ENCODE results near the gene PDS5B. TPM values are rescaled to one million over a fixed set of nuclear protein-coding genes. Genes with fewer than 3 reads are reported as not detected.

Gene PDS5B
- total RNA-seq, 1 donor from 2014 or later = 49.0 TPM

DNA sequence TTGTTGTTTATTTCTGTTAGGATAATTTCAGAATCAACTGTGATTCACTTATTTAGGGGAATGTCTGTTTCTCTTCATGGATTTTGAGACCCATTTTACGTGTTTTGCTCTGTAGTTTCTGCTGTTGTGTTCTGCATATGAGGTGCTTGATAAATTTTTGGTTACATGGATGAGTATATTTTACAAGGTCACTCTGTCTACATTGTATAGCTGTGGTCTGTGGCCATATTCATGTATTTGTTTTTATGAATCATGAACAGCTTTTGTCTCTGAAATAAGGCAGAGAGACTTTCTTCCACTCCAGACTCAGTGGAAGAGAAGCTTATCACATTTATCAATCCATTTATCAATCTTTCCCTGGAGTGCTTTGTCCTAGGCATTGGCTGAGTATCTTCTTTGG lies 56.6 kb downstream of the PDS5B start:
- peaks cover 25% of the 10 kb centered on the region for H3K4me1 Mint-ChIP-seq (ENCODE audit: low read depth)
- H3K27ac Mint-ChIP-seq (ENCODE audit: unreplicated experiment) = no peak overlapping the region

DNA sequence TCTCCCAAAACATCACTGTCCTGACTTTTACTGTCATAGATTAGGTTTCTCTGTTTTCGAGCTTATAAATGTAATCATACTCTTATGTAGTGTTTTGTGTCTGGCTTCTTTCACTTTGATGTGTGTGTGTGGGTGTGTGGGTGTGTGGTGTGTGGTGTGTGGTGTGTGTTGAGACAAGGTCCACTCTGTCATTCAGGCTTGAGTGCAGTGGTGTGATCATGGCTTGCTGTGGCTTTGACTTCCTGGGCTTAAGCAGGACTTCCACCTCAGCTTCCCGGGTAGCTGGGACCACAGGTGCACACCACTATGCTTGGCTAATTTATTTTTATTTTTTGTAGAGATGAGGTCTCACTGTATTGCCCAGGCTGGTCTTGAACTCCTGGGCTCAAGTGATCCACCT lies 59.6 kb downstream of the PDS5B start:
- Mint-ChIP-seq H3K4me1 (ENCODE audit: low read depth) (peaks cover 30% of the 10 kb centered on the region), H3K4me3 (ENCODE audit: unreplicated experiment) (no peak overlapping the region), H3K27me3 (ENCODE audit: low read depth) (no peaks in the 10 kb centered on the region), H3K9me3 (ENCODE audit: low read depth) (no peaks in the 10 kb centered on the region), H3K36me3 (ENCODE audit: low read depth) (no peaks in the 10 kb centered on the region), H3K27ac (ENCODE audit: unreplicated experiment) (no peak overlapping the region)
- TF ChIP-seq, protein P1, sequence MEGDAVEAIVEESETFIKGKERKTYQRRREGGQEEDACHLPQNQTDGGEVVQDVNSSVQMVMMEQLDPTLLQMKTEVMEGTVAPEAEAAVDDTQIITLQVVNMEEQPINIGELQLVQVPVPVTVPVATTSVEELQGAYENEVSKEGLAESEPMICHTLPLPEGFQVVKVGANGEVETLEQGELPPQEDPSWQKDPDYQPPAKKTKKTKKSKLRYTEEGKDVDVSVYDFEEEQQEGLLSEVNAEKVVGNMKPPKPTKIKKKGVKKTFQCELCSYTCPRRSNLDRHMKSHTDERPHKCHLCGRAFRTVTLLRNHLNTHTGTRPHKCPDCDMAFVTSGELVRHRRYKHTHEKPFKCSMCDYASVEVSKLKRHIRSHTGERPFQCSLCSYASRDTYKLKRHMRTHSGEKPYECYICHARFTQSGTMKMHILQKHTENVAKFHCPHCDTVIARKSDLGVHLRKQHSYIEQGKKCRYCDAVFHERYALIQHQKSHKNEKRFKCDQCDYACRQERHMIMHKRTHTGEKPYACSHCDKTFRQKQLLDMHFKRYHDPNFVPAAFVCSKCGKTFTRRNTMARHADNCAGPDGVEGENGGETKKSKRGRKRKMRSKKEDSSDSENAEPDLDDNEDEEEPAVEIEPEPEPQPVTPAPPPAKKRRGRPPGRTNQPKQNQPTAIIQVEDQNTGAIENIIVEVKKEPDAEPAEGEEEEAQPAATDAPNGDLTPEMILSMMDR (IDR thresholded peaks at IDR 0.05) = no peak
- DNase-seq (ENCODE audit: low spot score) = no peak

More for the DNA sequence above, 56.6 kb downstream of the PDS5B start:
- H3K36me3 Mint-ChIP-seq (ENCODE audit: low read depth) = no peaks in the 10 kb centered on the region
- no peaks in the 10 kb centered on the region for H3K9me3 Mint-ChIP-seq (ENCODE audit: low read depth)
- no peak for DNase-seq (ENCODE audit: low spot score)
- H3K27me3 Mint-ChIP-seq (ENCODE audit: low read depth) = no peaks in the 10 kb centered on the region
- no peak overlapping the region for H3K4me3 Mint-ChIP-seq (ENCODE audit: unreplicated experiment)
- TF ChIP-seq, protein P1 (IDR thresholded peaks at IDR 0.05) = no peak

DNA sequence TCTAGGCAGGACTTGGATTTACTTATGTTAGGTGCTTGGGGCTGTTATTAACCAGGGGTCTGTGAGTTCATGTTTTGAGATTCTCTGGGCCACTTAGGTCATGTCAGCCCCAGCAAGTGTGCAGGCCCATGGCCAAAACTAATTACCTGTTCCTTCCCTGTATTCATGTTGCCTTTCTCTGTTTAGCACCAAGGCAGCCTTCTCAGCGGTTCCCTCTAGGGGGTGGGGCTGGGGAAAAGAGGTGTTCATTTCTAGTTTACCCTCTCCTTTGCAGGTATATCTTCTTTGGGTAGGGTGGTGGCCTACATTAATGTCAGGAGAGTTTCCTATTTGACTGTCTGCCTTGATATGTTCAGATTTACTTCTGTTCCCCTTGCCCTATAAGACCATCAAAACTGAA lies 61.7 kb downstream of the PDS5B start:
- TF ChIP-seq, protein P1 (IDR thresholded peaks at IDR 0.05) = no peak
- Mint-ChIP-seq H3K4me1 (ENCODE audit: low read depth) (peaks cover 38% of the 10 kb centered on the region), H3K4me3 (ENCODE audit: unreplicated experiment) (no peak overlapping the region), H3K9me3 (ENCODE audit: low read depth) (no peaks in the 10 kb centered on the region), H3K27ac (ENCODE audit: unreplicated experiment) (no peak overlapping the region), H3K36me3 (ENCODE audit: low read depth) (no peaks in the 10 kb centered on the region), H3K27me3 (ENCODE audit: low read depth) (no peaks in the 10 kb centered on the region)
- no peak for DNase-seq (ENCODE audit: low spot score)

DNA sequence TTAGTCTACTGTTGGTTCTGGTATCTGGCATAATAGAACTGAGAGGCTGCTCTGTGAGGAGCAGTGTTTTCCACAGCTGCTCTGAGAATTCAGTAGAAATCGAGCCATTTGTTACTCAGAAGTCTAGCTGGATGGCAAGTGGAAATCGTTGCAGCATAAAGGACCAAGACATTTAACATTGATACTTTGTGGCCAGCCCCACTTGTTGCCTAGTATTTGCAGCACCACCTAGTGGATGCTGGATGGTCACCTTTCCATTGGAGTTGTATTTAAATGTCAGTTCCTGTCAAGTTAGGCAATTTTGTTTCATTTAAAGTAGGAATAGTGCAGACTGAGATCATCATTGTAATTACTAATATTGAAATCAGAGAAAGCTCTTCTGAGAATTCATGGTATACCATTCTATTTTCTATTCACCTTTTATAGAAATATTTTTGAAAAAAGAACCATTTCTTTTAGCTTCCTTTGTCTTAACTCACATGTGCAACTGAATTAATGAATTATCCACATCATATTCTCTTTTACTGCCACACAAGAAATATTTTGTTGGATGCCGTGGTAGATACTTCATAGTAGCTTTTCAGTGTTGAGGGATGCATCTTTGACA lies 64.6 kb downstream of the PDS5B start:
- Mint-ChIP-seq H3K4me1 (ENCODE audit: low read depth) (peaks cover 37% of the 10 kb centered on the region), H3K27ac (ENCODE audit: unreplicated experiment) (peak overlapping the region; percentile 35), H3K27me3 (ENCODE audit: low read depth) (no peaks in the 10 kb centered on the region), H3K4me3 (ENCODE audit: unreplicated experiment) (no peak overlapping the region), H3K36me3 (ENCODE audit: low read depth) (peaks cover 13% of the 10 kb centered on the region), H3K9me3 (ENCODE audit: low read depth) (peaks cover 10% of the 10 kb centered on the region)
- no peak for DNase-seq (ENCODE audit: low spot score)
- TF ChIP-seq, protein P1 (IDR thresholded peaks at IDR 0.05) = peak; percentile 82

DNA sequence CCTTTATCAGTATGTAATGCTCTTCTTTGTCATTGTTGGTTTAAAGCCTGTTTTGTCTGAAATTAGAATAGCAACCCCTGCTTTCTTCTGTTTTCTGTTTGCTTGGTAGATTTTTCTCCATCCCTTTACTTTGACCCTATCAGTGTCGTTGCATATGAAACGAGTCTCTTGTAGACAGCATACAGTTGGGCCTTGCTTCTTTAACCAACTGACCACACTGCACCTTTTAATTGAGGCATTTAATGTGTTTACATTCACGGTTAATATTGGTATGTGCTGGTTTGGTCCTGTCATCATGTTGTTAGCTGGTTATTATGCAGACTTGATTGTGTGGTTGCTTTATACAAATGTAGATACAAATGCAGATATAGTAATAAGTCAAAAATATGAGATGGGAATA lies 71.1 kb downstream of the PDS5B start:
- Mint-ChIP-seq H3K4me1 (ENCODE audit: low read depth) (peaks cover 40% of the 10 kb centered on the region), H3K4me3 (ENCODE audit: unreplicated experiment) (no peak overlapping the region), H3K36me3 (ENCODE audit: low read depth) (peaks cover 23% of the 10 kb centered on the region), H3K27ac (ENCODE audit: unreplicated experiment) (peak overlapping the region; percentile 2), H3K27me3 (ENCODE audit: low read depth) (no peaks in the 10 kb centered on the region), H3K9me3 (ENCODE audit: low read depth) (peaks cover 25% of the 10 kb centered on the region)
- TF ChIP-seq, protein P1 (IDR thresholded peaks at IDR 0.05) = no peak
- DNase-seq (ENCODE audit: low spot score) = no peak
